ENCODE measurements around the gene TMEM234. TPM values are rescaled to one million over a fixed set of nuclear protein-coding genes. Genes with fewer than 3 reads are reported as not detected.
A peak's percentile ranks its signal among the peaks of the same experiment; 100 is the strongest.

TMEM234 gene
- total and polyA plus RNA-seq, 2 of the 13 experiments (the other 11 are each of a cell fraction or from before 2014, with no cell fraction given) = 6.1 to 9.0 TPM

DNA sequence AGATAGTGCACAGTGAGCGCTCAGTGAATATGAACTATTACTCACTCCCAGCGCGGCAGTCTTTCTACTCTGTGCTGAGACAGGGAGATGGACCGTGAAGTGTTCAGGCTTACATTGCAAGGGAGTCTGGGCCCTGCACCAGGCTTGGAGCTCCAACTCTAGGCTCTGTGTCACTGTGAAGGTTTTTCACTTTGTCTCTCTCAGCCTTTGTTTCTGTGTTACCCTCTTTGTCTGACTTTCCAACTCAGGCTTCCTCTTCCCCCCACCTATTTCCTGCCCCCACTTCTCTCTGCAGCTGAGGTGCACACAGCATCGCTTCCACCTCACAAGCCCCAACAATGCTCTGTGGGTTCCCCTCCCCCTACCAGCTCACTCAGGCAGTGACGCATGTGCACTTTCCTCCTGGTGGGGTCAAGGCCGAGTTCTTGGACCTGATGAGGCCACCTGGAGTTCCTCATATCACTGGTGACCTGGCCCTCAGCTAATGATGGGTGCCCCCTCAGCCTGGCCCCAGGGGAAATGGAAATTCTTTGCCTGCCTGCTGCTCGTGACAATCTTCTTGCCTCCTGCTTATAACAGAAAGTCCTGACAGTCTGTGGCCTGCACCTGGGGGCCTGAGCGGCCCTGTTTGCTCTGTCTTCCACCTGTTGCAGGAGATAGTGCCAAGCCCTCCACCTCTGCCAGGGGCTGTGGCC is 27.8 kb upstream of the TMEM234 start (continued):
- peak; percentile 49; the same call in 1 of the 2 replicates for TF ChIP-seq ZBTB21 (CRISPR knock-in tag; IDR thresholded peaks at IDR 0.05)
- TF ChIP-seq PRMT3 (CRISPR knock-in tag; IDR thresholded peaks at IDR 0.05; ENCODE audit: borderline replicate concordance, low read depth) = no peak
- TF ChIP-seq LCORL (IDR thresholded peaks at IDR 0.05) = no peak
- TF ChIP-seq LCORL (CRISPR knock-in tag; IDR thresholded peaks at IDR 0.05) = peak; percentile 78; the same call in 1 of the 2 replicates
- TF ChIP-seq ZBTB49 (CRISPR knock-in tag; IDR thresholded peaks at IDR 0.05; ENCODE audit: borderline replicate concordance) = no peak
- no peak for TF ChIP-seq ZNF329 (CRISPR knock-in tag; IDR thresholded peaks at IDR 0.05; ENCODE audit: low read depth)
- no peak for TF ChIP-seq ZNF33A (CRISPR knock-in tag; IDR thresholded peaks at IDR 0.05; ENCODE audit: borderline replicate concordance)
- TF ChIP-seq SMAD1 (CRISPR knock-in tag; IDR thresholded peaks at IDR 0.05; ENCODE audit: borderline replicate concordance, low read depth) = peak; percentile 78; the same call in 1 of the 2 replicates
- no peak for TF ChIP-seq KLF13 (CRISPR knock-in tag; IDR thresholded peaks at IDR 0.05)
- TF ChIP-seq ZNF589 (CRISPR knock-in tag; conservative IDR thresholded peaks at IDR 0.05) = 0 out of 2 replicates have a peak, but pooled peaks have one; percentile 53
- TF ChIP-seq PHF21A (CRISPR knock-in tag; IDR thresholded peaks at IDR 0.05) = peak; percentile 92
- no peak for TF ChIP-seq CHD4 (IDR thresholded peaks at IDR 0.05; ENCODE audit: borderline replicate concordance, low read length)
- TF ChIP-seq, protein P1, sequence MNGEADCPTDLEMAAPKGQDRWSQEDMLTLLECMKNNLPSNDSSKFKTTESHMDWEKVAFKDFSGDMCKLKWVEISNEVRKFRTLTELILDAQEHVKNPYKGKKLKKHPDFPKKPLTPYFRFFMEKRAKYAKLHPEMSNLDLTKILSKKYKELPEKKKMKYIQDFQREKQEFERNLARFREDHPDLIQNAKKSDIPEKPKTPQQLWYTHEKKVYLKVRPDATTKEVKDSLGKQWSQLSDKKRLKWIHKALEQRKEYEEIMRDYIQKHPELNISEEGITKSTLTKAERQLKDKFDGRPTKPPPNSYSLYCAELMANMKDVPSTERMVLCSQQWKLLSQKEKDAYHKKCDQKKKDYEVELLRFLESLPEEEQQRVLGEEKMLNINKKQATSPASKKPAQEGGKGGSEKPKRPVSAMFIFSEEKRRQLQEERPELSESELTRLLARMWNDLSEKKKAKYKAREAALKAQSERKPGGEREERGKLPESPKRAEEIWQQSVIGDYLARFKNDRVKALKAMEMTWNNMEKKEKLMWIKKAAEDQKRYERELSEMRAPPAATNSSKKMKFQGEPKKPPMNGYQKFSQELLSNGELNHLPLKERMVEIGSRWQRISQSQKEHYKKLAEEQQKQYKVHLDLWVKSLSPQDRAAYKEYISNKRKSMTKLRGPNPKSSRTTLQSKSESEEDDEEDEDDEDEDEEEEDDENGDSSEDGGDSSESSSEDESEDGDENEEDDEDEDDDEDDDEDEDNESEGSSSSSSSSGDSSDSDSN (CRISPR knock-in tag; IDR thresholded peaks at IDR 0.05) = peak; percentile 49
- peak; percentile 97 for TF ChIP-seq SALL1 (CRISPR knock-in tag; IDR thresholded peaks at IDR 0.05)
- peak; percentile 83 for TF ChIP-seq ZNF609 (CRISPR knock-in tag; IDR thresholded peaks at IDR 0.05; ENCODE audit: borderline replicate concordance)
- TF ChIP-seq CSRNP2 (CRISPR knock-in tag; conservative IDR thresholded peaks at IDR 0.05; ENCODE audit: low read depth) = no peak
